NT2/D1 (cell line): ENCODE measurements around the gene HSF5.

Experiments used
- DNase-seq: peaks from one replicate; pipeline ENCODE4 v3.0.0-alpha.2; 2011; ENCODE audit warnings: low read depth, low spot score
- H3K27me3 ChIP-seq: 2 replicates; pipeline ENCODE4 v1.6.0; 2011; ENCODE audit warnings: mild to moderate bottlenecking; ENCODE audit not compliant: insufficient read length, insufficient read depth
- H3K36me3 ChIP-seq: 2 replicates; pipeline ENCODE4 v1.6.1; 2011; ENCODE audit warnings: mild to moderate bottlenecking, low read length, mixed read lengths; ENCODE audit not compliant: insufficient read depth, insufficient read length
- H3K4me1 ChIP-seq: 2 replicates; pipeline ENCODE4 v1.5.1; 2011; ENCODE audit not compliant: insufficient read depth, insufficient read length
- H3K4me3 ChIP-seq: 2 replicates; pipeline ENCODE4 v1.5.1; 2011; ENCODE audit warnings: low read depth; ENCODE audit not compliant: insufficient read length
- H3K9ac ChIP-seq: 2 replicates; pipeline ENCODE4 v1.6.0; 2011; ENCODE audit warnings: low read depth; ENCODE audit not compliant: insufficient read length
- H3K9me3 ChIP-seq: 2 replicates; pipeline ENCODE4 v1.5.1; 2011; ENCODE audit warnings: mild to moderate bottlenecking, low read length; ENCODE audit not compliant: insufficient read depth
- SUZ12 ChIP-seq: IDR thresholded peaks from 2 replicates; pipeline ENCODE4 v1.6.1; 2011; ENCODE audit not compliant: insufficient read length, insufficient read depth; ENCODE audit errors: extremely low read depth
- YY1 ChIP-seq: IDR thresholded peaks from 2 replicates; pipeline ENCODE4 v1.6.1; 2011; ENCODE audit not compliant: insufficient read length, insufficient read depth
- ZNF274 ChIP-seq: IDR thresholded peaks from 2 replicates; pipeline ENCODE4 v1.6.1; 2011; ENCODE audit warnings: mild to moderate bottlenecking, low read depth, low read length

The HSF5 gene

GRCh38 chr17:58487589-58488427 lies at the start of gene HSF5:
HSF5 (minus strand) TSS chr17:58488408; CDS start chr17:58488274, 134 bp downstream.
- DNase-seq, result no peak
- H3K9me3 ChIP-seq, result no peaks in the 10 kb centered on the region
- H3K4me1 ChIP-seq, result no peaks in the 10 kb centered on the region
- H3K9ac ChIP-seq, result no peak within 1 kb of the TSS
- no peaks in the 10 kb centered on the region for H3K27me3 ChIP-seq
- no peak within 1 kb of the TSS for H3K4me3 ChIP-seq
- no peak for TF ChIP-seq ZNF274
- no peak for TF ChIP-seq SUZ12
- no peak for TF ChIP-seq YY1
- peaks cover 42% of the 10 kb centered on the region for H3K36me3 ChIP-seq

GRCh38 chr17:58537266-58537665 lies 49.1 kb upstream of the HSF5 start:
- H3K9ac ChIP-seq, result no peak overlapping the region
- no peak for DNase-seq
- H3K4me1 ChIP-seq, result peaks cover 13% of the 10 kb centered on the region
- TF ChIP-seq YY1 (no peak), SUZ12 (no peak), ZNF274 (no peak)
- H3K4me3 ChIP-seq, result no peak overlapping the region
- peaks cover 7% of the 10 kb centered on the region for H3K27me3 ChIP-seq
- no peaks in the 10 kb centered on the region for H3K9me3 ChIP-seq
- H3K36me3 ChIP-seq, result no peaks in the 10 kb centered on the region

- TF ChIP-seq SUZ12, result no peak
- no peak for TF ChIP-seq YY1
- no peak for TF ChIP-seq ZNF274
- no peaks in the 10 kb centered on the region for H3K36me3 ChIP-seq
- peaks cover 13% of the 10 kb centered on the region for H3K4me1 ChIP-seq
These were observed 48.3 kb upstream of the HSF5 start for GRCh38 chr17:58536542-58536941.

GRCh38 chr17:58535431-58535830 lies 47.2 kb upstream of the HSF5 start:
- no peak overlapping the region for H3K9ac ChIP-seq
- peaks cover 13% of the 10 kb centered on the region for H3K4me1 ChIP-seq
- DNase-seq, result no peak

More at GRCh38 chr17:58536542-58536941, 48.3 kb upstream of the HSF5 start:
- Histone ChIP-seq H3K9ac (no peak overlapping the region), H3K27me3 (peaks cover 10% of the 10 kb centered on the region), H3K9me3 (no peaks in the 10 kb centered on the region), H3K4me3 (no peak overlapping the region)
- no peak for DNase-seq

GRCh38 chr17:58534901-58535421 lies 46.8 kb upstream of the HSF5 start:
- H3K9ac ChIP-seq, result no peak overlapping the region
- peaks cover 24% of the 10 kb centered on the region for H3K27me3 ChIP-seq
- no peaks in the 10 kb centered on the region for H3K36me3 ChIP-seq
- H3K9me3 ChIP-seq, result no peaks in the 10 kb centered on the region
- no peak for DNase-seq
- TF ChIP-seq ZNF274, result no peak
- no peak for TF ChIP-seq YY1
- no peak for TF ChIP-seq SUZ12
- peaks cover 13% of the 10 kb centered on the region for H3K4me1 ChIP-seq
- no peak overlapping the region for H3K4me3 ChIP-seq

More at GRCh38 chr17:58535431-58535830, 47.2 kb upstream of the HSF5 start:
- TF ChIP-seq YY1 (no peak), ZNF274 (no peak), SUZ12 (no peak)
- H3K36me3 ChIP-seq, result no peaks in the 10 kb centered on the region
- peaks cover 21% of the 10 kb centered on the region for H3K27me3 ChIP-seq
- no peak overlapping the region for H3K4me3 ChIP-seq
- H3K9me3 ChIP-seq, result no peaks in the 10 kb centered on the region

GRCh38 chr17:58534331-58534730 lies 46.1 kb upstream of the HSF5 start:
- no peak for TF ChIP-seq YY1
- TF ChIP-seq ZNF274, result no peak
- TF ChIP-seq SUZ12, result no peak
- Histone ChIP-seq H3K4me3 (no peak overlapping the region), H3K9me3 (no peaks in the 10 kb centered on the region), H3K36me3 (no peaks in the 10 kb centered on the region), H3K4me1 (peaks cover 13% of the 10 kb centered on the region), H3K27me3 (peaks cover 24% of the 10 kb centered on the region), H3K9ac (no peak overlapping the region)
- no peak for DNase-seq

- DNase-seq, result no peak
- peaks cover 24% of the 10 kb centered on the region for H3K27me3 ChIP-seq
- H3K4me1 ChIP-seq, result peaks cover 20% of the 10 kb centered on the region
- H3K36me3 ChIP-seq, result no peaks in the 10 kb centered on the region
- no peak for TF ChIP-seq SUZ12
- TF ChIP-seq YY1, result no peak
- no peak for TF ChIP-seq ZNF274
- no peak overlapping the region for H3K9ac ChIP-seq
- no peaks in the 10 kb centered on the region for H3K9me3 ChIP-seq
- no peak overlapping the region for H3K4me3 ChIP-seq
These were observed 45.5 kb upstream of the HSF5 start for GRCh38 chr17:58533616-58534188.
